DMS79 (cell line): ENCODE results near the gene ZNF831.

ENCODE experiments used
- DNase-seq: peaks from one replicate; lab custom pipeline; 2025; lab: John Stamatoyannopoulos, UW

Gene ZNF831

GRCh38 chr20:59214606-59215547 lies 51.3 kb downstream of the ZNF831 start:
- DNase-seq: no peak

GRCh38 chr20:59217173-59217572 lies 53.6 kb downstream of the ZNF831 start:
- no peak for DNase-seq

GRCh38 chr20:59217794-59218280 lies 54.2 kb downstream of the ZNF831 start:
- no peak for DNase-seq

- no peak for DNase-seq
Measured at GRCh38 chr20:59219211-59219610, 55.6 kb downstream of the ZNF831 start.

- no peak for DNase-seq
Measured at GRCh38 chr20:59220161-59220560, 56.5 kb downstream of the ZNF831 start.

- no peak for DNase-seq
Measured at GRCh38 chr20:59221049-59221706, 57.6 kb downstream of the ZNF831 start.

- no peak for DNase-seq
Measured at GRCh38 chr20:59221707-59222252, 58.2 kb downstream of the ZNF831 start.

GRCh38 chr20:59222253-59223181 lies 58.9 kb downstream of the ZNF831 start:
- peak; percentile 28 for DNase-seq

- DNase-seq: no peak
Measured at GRCh38 chr20:59223182-59223601, 59.6 kb downstream of the ZNF831 start.

GRCh38 chr20:59223750-59224149 lies 60.1 kb downstream of the ZNF831 start:
- no peak for DNase-seq

GRCh38 chr20:59224236-59224635 lies 60.6 kb downstream of the ZNF831 start:
- no peak for DNase-seq

- no peak for DNase-seq
Measured at GRCh38 chr20:59230385-59230784, 66.8 kb downstream of the ZNF831 start.

GRCh38 chr20:59231124-59231804 lies 67.6 kb downstream of the ZNF831 start:
- no peak for DNase-seq

GRCh38 chr20:59232618-59233017 lies 69.0 kb downstream of the ZNF831 start:
- DNase-seq: no peak

GRCh38 chr20:59235226-59235625 lies 71.6 kb downstream of the ZNF831 start:
- DNase-seq: no peak

- no peak for DNase-seq
Measured at GRCh38 chr20:59240006-59240405, 76.4 kb downstream of the ZNF831 start.

GRCh38 chr20:59242714-59243626 lies 79.3 kb downstream of the ZNF831 start:
- DNase-seq: no peak

- DNase-seq: no peak
Measured at GRCh38 chr20:59246691-59247400, 83.2 kb downstream of the ZNF831 start.
